Fibroblast of villous mesenchyme (primary cell): Measurements from ENCODE around the gene LRRC3C. TPM values are rescaled to one million over a fixed set of nuclear protein-coding genes. Genes with fewer than 3 reads are reported as not detected.

Source experiments
- DNase-seq: peaks from one replicate; pipeline ENCODE4 v3.0.0-alpha.2; 2010; ENCODE audit warnings: low read depth
- H3K4me3 ChIP-seq: 2 replicates; pipeline ENCODE4 v1.5.1; 2011; ENCODE audit warnings: low read depth, mild to moderate bottlenecking, low read length
- CTCF ChIP-seq: IDR thresholded peaks from 2 replicates; pipeline ENCODE4 v1.5.1; 2012; ENCODE audit warnings: low read depth, mild to moderate bottlenecking, low read length; ENCODE audit not compliant: insufficient read depth
- total RNA-seq: library from RNA; depleted of rRNA; stranded (reverse); fragments of >200 nt; gene quantifications from 2 replicates; pipeline ENCODE4 v1.2.3, GENCODE V29; 2012

LRRC3C gene
- total RNA-seq, 1 donor, result not detected

DNA sequence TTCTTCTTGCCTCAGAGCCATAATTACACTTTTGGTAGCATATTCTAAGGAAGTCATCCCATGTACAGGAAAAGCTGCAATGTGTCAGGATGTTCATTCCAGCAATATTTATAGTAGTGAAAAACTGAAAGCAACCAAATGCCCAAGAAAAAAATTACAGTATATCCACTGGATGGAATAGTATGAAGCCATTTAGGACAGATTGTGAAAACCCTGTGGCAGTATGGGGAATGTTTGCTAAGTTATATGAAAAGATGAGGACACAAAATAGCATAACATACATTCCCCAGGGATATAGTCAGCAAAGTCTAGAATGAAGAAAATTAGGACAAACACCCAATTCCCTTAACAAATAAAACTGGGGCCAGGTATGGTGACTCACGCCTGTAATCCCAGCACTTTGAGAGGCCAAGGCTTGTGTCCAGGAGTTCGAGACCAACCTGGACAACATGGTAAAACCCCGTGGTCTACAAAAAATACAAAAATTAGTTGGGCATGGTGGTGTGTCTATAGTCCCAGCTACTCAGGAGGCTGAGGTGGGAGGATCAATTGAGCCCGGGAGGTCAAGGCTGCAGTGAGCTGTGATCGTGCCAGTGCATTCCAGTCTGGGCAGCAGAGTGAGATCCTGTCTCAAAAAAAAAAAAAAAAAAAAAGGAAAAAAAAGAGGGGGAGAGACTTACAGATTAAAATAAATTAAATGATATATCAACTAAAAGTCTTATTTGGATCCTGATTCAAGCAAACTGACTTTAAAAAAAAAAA, 2.3 kb downstream of the LRRC3C start:
- peak; percentile 72 for DNase-seq
- no peak overlapping the region for H3K4me3 ChIP-seq
- no peak for TF ChIP-seq CTCF

GRCh38 chr17:39933912-39934311, 6.4 kb downstream of the LRRC3C start:
- no peak for DNase-seq
- TF ChIP-seq CTCF, result no peak

GRCh38 chr17:39934324-39934723, 6.8 kb downstream of the LRRC3C start:
- DNase-seq, result no peak
- H3K4me3 ChIP-seq, result no peak overlapping the region
- TF ChIP-seq CTCF, result no peak

More at GRCh38 chr17:39933912-39934311, 6.4 kb downstream of the LRRC3C start:
- H3K4me3 ChIP-seq, result no peak overlapping the region

DNA sequence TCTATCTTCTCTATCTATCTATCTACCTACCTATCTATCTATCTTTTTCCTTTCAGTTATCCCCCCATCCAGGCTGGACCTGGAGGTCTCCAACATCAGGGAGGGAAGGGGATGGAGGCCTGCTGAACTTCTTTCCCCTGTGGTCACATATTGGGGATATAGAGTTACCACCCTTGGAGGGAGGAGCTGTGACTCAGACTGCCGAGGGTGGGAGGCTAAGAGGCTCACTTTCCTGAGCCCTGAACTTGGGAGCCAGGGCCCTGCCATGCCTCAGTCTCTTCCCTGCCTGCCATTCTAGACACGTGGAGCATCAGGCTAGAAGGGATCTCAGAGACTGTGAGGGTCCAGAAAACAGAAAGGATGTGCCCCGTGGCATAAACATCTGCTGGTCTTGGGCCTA, 8.4 kb downstream of the LRRC3C start:
- no peak overlapping the region for H3K4me3 ChIP-seq
- no peak for TF ChIP-seq CTCF
- no peak for DNase-seq

- DNase-seq, result no peak
- H3K4me3 ChIP-seq, result no peak overlapping the region
- TF ChIP-seq CTCF, result no peak
These were observed 9.9 kb downstream of the LRRC3C start for GRCh38 chr17:39937447-39937846.

DNA sequence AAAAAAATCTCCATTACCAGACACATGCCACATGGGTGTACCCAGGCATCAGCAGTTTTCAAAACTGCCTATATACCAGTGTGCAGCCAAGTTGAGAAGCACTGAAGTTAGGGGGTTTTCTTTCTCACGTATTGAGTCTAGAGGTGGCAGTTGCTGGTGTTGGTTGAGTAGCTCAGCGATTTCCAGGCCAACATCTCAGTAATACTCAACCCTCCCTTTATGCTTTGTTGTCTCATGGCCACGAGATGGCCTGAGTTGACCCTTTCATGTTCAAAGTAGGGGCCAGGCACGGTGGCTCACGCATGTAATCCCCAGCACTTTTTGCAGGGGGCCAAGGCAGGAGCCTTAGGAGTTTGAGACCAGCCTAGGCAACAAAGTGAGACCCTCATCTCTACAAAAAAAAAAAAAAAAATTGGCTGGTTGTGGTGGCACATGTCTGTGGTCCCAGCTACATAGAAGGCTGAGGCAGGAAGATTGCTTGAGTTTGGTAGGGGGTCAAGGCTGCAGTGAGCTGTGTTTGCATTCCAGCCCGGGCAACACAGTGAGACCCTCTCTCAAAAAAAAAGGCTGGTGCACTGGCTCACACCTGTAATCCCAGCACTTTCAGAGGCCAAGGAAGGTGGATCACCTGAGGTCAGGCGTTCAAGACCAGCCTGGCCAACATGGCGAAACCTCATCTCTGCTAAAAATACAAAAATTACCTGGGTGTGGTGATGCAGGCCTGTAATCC, 10.8 kb downstream of the LRRC3C start:
- no peak for DNase-seq
- no peak for TF ChIP-seq CTCF
- H3K4me3 ChIP-seq, result no peak overlapping the region
